Mesendoderm (in vitro differentiated cells): Measurements from ENCODE around the gene FXR1.

Experiments
- DNase-seq: peaks from one replicate; pipeline ENCODE4 v3.0.0; 2013
- H2AK5ac ChIP-seq: 2 replicates; pipeline ENCODE4 v1.6.1; 2013; ENCODE audit warnings: low read length, inconsistent platforms
- H2BK120ac ChIP-seq: 2 replicates; pipeline ENCODE4 v1.6.1; 2013; ENCODE audit warnings: low read depth, mild to moderate bottlenecking, low read length, moderate library complexity, mixed read lengths
- H2BK15ac ChIP-seq: replicated peaks from 2 replicates; pipeline ENCODE4 v1.6.1; 2013; ENCODE audit warnings: low read depth, mild to moderate bottlenecking, moderate library complexity
- H2BK5ac ChIP-seq: 2 replicates; pipeline ENCODE4 v1.6.1; 2013; ENCODE audit warnings: low read length, inconsistent platforms
- H3K18ac ChIP-seq: 2 replicates; pipeline ENCODE4 v1.6.1; 2013; ENCODE audit warnings: mild to moderate bottlenecking, low read length, mixed read lengths
- H3K23ac ChIP-seq: one replicate; pipeline ENCODE4 v1.6.1; 2013; ENCODE audit warnings: low read length
- H3K27ac ChIP-seq: 2 replicates; pipeline ENCODE4 v1.5.1; 2013; ENCODE audit warnings: low read depth, mild to moderate bottlenecking, inconsistent platforms, low read length, moderate library complexity
- H3K27me3 ChIP-seq: 2 replicates; pipeline ENCODE4 v1.6.1; 2013; ENCODE audit warnings: low read length, control low read depth, mild to moderate bottlenecking, inconsistent platforms; ENCODE audit not compliant: insufficient read depth, poor library complexity
- H3K36me3 ChIP-seq: 2 replicates; pipeline ENCODE4 v1.6.1; 2013; ENCODE audit warnings: low read length, inconsistent platforms; ENCODE audit not compliant: control insufficient read depth, insufficient read depth
- H3K4ac ChIP-seq: one replicate; pipeline ENCODE4 v1.6.1; 2013; ENCODE audit warnings: low read depth, mild to moderate bottlenecking, low read length, moderate library complexity
- H3K4me1 ChIP-seq: 2 replicates; pipeline ENCODE4 v1.6.1; 2013; ENCODE audit warnings: low read depth, low read length, inconsistent platforms; ENCODE audit not compliant: control insufficient read depth
- H3K4me2 ChIP-seq: 2 replicates; pipeline ENCODE4 v1.6.1; 2013; ENCODE audit warnings: low read length
- H3K4me3 ChIP-seq: 2 replicates; pipeline ENCODE4 v1.5.1; 2013; ENCODE audit warnings: mild to moderate bottlenecking, low read length
- H3K56ac ChIP-seq: one replicate; pipeline ENCODE4 v1.6.1; 2013; ENCODE audit warnings: low read length
- H3K79me1 ChIP-seq: 2 replicates; pipeline ENCODE4 v1.6.1; 2013; ENCODE audit warnings: low read length, inconsistent platforms
- H3K79me2 ChIP-seq: 2 replicates; pipeline ENCODE4 v1.6.1; 2013; ENCODE audit warnings: mild to moderate bottlenecking, low read length; ENCODE audit not compliant: control insufficient read depth, insufficient read depth
- H3K9ac ChIP-seq: 2 replicates; pipeline ENCODE4 v1.6.1; 2013; ENCODE audit warnings: low read length, inconsistent platforms
- H4K5ac ChIP-seq: one replicate; pipeline ENCODE4 v1.6.1; 2013; ENCODE audit warnings: low read length
- H4K8ac ChIP-seq: one replicate; pipeline ENCODE4 v1.6.1; 2013; ENCODE audit warnings: low read depth, mild to moderate bottlenecking, control low read depth, low read length, moderate library complexity
- WGBS: extraction: QIAGEN DNeasy Blood & Tissue Kit; methylation state at CpG from one replicate; pipeline ENCODE4 v1.1.7; 2013; ENCODE audit warnings: low lambda C conversion rate, missing lambda C conversion rate; ENCODE audit not compliant: insufficient coverage; ENCODE audit errors: extremely low coverage; 5-methylcytosine and 5-hydroxymethylcytosine counted together

FXR1 gene

DNA sequence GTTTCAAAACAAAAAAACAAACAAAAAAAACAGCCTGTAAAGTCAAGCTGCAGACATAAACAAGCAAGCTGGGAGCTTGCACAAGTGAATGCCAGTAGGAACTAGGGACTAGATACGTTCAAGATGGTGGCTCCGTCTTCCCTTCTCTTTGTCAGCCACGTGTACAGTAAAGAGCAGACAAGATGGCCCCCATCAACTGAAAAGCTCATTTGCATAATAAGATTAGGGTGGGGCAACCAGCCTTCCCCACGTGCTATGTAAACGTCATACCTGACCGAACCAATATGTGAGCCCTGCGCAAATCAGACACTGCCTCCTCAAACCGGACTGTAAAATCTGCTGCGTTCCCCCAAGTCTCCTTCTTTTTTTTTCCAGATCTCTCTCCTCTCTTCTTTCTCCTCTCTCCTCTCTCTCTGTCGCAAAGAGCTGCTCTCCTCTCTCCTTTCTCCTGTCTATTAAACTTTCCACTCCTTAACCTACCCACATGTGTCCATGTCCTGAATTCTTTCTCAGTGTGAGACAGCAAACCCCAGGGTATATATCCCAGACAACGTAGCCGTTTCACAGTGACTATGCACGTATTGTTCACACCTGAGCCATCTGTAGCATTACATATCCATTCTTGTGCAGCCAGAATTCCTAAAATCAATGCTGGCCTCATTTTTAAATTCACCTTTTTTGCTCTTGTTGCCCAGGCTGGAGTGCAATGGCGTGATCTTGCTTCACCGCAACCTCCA, 31.2 kb upstream of the FXR1 start:
- no peak overlapping the region for H2BK15ac ChIP-seq
- H3K27me3 ChIP-seq = no peaks in the 10 kb centered on the region
- no peak overlapping the region for H2BK5ac ChIP-seq
- no peak overlapping the region for H3K18ac ChIP-seq
- H3K4me1 ChIP-seq = no peaks in the 10 kb centered on the region
- no peak overlapping the region for H3K4ac ChIP-seq
- no peak for DNase-seq
- H3K56ac ChIP-seq = no peak overlapping the region
- H3K23ac ChIP-seq = no peak overlapping the region
- no CpG with 5 or more reads among the region's 15 CpGs for WGBS
- H4K5ac ChIP-seq = no peak overlapping the region
- H3K79me1 ChIP-seq = no peaks in the 10 kb centered on the region
- no peak overlapping the region for H3K4me2 ChIP-seq
- H3K36me3 ChIP-seq = no peaks in the 10 kb centered on the region
- no peak overlapping the region for H3K4me3 ChIP-seq
- H3K9ac ChIP-seq = no peak overlapping the region
- no peak overlapping the region for H2AK5ac ChIP-seq
- no peak overlapping the region for H2BK120ac ChIP-seq
- no peak overlapping the region for H3K27ac ChIP-seq
- H4K8ac ChIP-seq = no peak overlapping the region
- no peaks in the 10 kb centered on the region for H3K79me2 ChIP-seq

DNA sequence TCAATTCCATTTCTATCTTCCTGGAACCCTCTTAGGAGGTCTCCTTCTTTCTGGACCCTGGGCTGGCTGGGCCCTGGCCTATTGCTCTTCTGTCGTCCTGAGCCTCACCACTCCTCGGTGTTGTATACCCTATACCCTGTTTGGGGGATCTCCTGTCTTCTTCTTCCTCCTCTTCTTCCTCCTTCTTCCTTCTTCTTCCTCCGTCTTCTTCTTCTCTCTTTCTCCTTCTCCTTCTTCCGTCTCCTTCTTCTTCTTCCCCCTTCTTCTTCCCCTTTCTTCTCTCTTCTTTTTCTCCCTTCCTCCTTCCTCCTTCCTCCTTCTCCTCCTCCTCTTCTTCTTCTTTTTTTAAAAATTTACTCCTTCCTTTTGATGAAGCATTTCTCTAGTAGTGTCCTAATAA, 30.4 kb upstream of the FXR1 start:
- H2BK15ac ChIP-seq = no peak overlapping the region
- H3K9ac ChIP-seq = no peak overlapping the region
- H2BK120ac ChIP-seq = no peak overlapping the region
- no peaks in the 10 kb centered on the region for H3K79me1 ChIP-seq
- no peaks in the 10 kb centered on the region for H3K79me2 ChIP-seq
- no peaks in the 10 kb centered on the region for H3K27me3 ChIP-seq
- H3K23ac ChIP-seq = no peak overlapping the region
- H4K8ac ChIP-seq = no peak overlapping the region
- no peak overlapping the region for H2BK5ac ChIP-seq
- no peak overlapping the region for H3K4me2 ChIP-seq
- no peak overlapping the region for H3K27ac ChIP-seq
- H3K36me3 ChIP-seq = no peaks in the 10 kb centered on the region
- no peak for DNase-seq
- no CpG with 5 or more reads among the region's 4 CpGs for WGBS
- no peaks in the 10 kb centered on the region for H3K4me1 ChIP-seq
- no peak overlapping the region for H3K4me3 ChIP-seq
- H3K56ac ChIP-seq = no peak overlapping the region
- no peak overlapping the region for H2AK5ac ChIP-seq
- no peak overlapping the region for H3K4ac ChIP-seq
- H4K5ac ChIP-seq = no peak overlapping the region
- H3K18ac ChIP-seq = no peak overlapping the region

DNA sequence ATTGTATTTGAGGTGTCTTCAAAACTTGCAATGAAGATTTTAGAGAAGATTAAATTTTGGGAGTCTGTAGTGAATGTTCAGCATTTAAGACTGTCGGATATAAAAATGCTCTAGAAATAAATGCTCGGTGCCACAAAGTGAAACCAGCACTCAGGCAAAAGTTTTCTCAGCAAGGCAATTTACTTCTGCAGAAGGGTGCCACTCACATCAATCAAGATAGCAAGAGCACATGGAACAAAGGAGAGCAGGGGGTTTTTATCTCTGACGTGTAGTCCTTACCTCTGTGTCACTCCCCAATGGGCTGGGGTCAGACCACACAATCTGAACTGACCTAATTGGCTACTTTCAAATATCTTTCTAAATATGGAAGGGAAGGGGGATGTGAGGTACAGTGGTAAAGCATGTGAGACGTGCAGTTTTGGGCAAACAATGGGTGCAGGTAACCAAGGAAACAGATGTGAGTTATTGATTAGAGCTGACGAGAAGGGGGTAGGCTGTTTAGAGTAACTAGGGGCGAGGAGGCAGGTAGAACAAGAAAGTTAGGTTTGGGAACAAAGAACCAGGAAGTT, 23.4 kb upstream of the FXR1 start:
- no peaks in the 10 kb centered on the region for H3K36me3 ChIP-seq
- no peak overlapping the region for H3K9ac ChIP-seq
- no peak overlapping the region for H2BK5ac ChIP-seq
- no peak overlapping the region for H4K8ac ChIP-seq
- no peak overlapping the region for H3K27ac ChIP-seq
- peak; percentile 14 for DNase-seq
- no peak overlapping the region for H3K18ac ChIP-seq
- no peaks in the 10 kb centered on the region for H3K27me3 ChIP-seq
- no peak overlapping the region for H3K4me2 ChIP-seq
- no peak overlapping the region for H3K23ac ChIP-seq
- WGBS = no CpG with 5 or more reads among the region's 6 CpGs
- no peaks in the 10 kb centered on the region for H3K79me1 ChIP-seq
- H3K56ac ChIP-seq = no peak overlapping the region
- H3K4me3 ChIP-seq = no peak overlapping the region
- H2BK120ac ChIP-seq = no peak overlapping the region
- no peaks in the 10 kb centered on the region for H3K79me2 ChIP-seq
- no peak overlapping the region for H2BK15ac ChIP-seq
- H3K4ac ChIP-seq = no peak overlapping the region
- no peaks in the 10 kb centered on the region for H3K4me1 ChIP-seq
- no peak overlapping the region for H2AK5ac ChIP-seq
- H4K5ac ChIP-seq = no peak overlapping the region

DNA sequence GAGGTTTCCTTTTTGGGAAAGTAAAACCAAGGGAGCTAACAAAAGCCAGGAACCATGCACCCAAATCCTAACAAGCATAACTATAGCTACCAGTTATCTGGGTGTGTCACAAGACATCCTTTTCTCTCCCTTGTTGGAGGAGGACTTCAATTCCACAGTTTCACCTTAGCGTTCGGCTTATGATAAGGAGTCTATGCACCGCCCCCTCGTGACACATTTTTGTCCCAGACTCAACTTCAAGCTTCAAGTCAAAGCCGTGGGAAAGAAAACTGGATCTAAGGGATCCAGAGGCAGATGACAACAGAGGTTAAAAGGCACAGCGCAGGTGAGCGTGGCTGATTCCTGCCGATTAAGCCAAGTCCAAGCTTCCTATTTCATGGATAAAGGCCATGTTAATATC, 13.9 kb upstream of the FXR1 start:
- no peaks in the 10 kb centered on the region for H3K27me3 ChIP-seq
- no peak overlapping the region for H3K27ac ChIP-seq
- H2BK5ac ChIP-seq = no peak overlapping the region
- no peak overlapping the region for H2AK5ac ChIP-seq
- H4K5ac ChIP-seq = no peak overlapping the region
- no peak overlapping the region for H4K8ac ChIP-seq
- H3K9ac ChIP-seq = no peak overlapping the region
- H3K79me2 ChIP-seq = no peaks in the 10 kb centered on the region
- H3K4me2 ChIP-seq = no peak overlapping the region
- no peak overlapping the region for H2BK15ac ChIP-seq
- no peak overlapping the region for H3K23ac ChIP-seq
- DNase-seq = no peak
- H3K4ac ChIP-seq = no peak overlapping the region
- H3K18ac ChIP-seq = no peak overlapping the region
- no CpG with 5 or more reads among the region's 8 CpGs for WGBS
- no peaks in the 10 kb centered on the region for H3K4me1 ChIP-seq
- H3K56ac ChIP-seq = no peak overlapping the region
- H3K79me1 ChIP-seq = no peaks in the 10 kb centered on the region
- H3K4me3 ChIP-seq = no peak overlapping the region
- no peak overlapping the region for H2BK120ac ChIP-seq
- no peaks in the 10 kb centered on the region for H3K36me3 ChIP-seq

DNA sequence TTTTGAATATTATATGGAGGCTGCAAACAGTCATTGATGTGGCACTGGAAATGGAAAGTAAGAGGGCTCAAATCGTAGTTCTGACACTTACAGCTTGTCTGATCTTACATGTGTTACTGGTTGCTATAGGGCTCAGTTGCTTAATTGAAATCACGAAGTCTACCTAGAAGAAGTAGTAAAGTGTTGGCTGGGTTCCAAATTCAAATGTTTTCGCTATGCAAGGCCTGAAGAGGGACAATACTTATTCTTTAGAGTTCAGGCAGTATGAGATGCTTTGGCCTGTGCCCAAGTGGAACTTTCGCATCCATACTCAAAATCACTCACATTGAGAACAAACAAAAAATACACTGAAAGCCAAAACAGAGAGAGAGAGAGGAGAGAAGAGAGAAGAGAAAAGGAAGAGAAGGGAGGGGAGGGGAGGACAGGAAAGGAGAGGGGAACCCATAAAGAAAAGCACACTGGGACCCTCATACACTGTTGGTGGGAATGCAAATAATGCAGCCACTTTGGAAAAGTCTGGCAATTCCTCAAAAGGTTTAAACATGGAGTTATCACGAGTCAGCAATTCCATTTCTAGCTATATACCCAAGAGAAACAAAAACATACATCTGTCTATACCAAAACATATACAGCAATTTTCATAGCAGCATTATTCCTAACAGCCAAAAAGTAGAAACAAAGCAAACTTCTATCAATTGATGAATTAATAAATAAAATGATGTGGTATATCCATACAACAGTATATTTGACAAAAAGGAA, 2.9 kb upstream of the FXR1 start:
- H3K27me3 ChIP-seq = no peaks in the 10 kb centered on the region
- DNase-seq = no peak
- no CpG with 5 or more reads among the region's 5 CpGs for WGBS
- H2BK120ac ChIP-seq = no peak overlapping the region
- no peaks in the 10 kb centered on the region for H3K79me1 ChIP-seq
- no peaks in the 10 kb centered on the region for H3K4me1 ChIP-seq
- H2BK15ac ChIP-seq = no peak overlapping the region
- no peak overlapping the region for H3K9ac ChIP-seq
- no peak overlapping the region for H3K56ac ChIP-seq
- no peak overlapping the region for H3K18ac ChIP-seq
- peaks cover 20% of the 10 kb centered on the region for H3K79me2 ChIP-seq
- H4K8ac ChIP-seq = no peak overlapping the region
- H3K36me3 ChIP-seq = no peaks in the 10 kb centered on the region
- H3K23ac ChIP-seq = no peak overlapping the region
- no peak overlapping the region for H3K4me2 ChIP-seq
- no peak overlapping the region for H3K27ac ChIP-seq
- no peak overlapping the region for H2BK5ac ChIP-seq
- H3K4ac ChIP-seq = no peak overlapping the region
- H2AK5ac ChIP-seq = no peak overlapping the region
- no peak overlapping the region for H4K5ac ChIP-seq
- no peak overlapping the region for H3K4me3 ChIP-seq
